NT2/D1 (cell line): ENCODE measurements around the gene ZNF550.

Experiments
- SUZ12 ChIP-seq: IDR thresholded peaks from 2 replicates; pipeline ENCODE4 v1.6.1; 2011; ENCODE audit not compliant: insufficient read length, insufficient read depth; ENCODE audit errors: extremely low read depth
- YY1 ChIP-seq: IDR thresholded peaks from 2 replicates; pipeline ENCODE4 v1.6.1; 2011; ENCODE audit not compliant: insufficient read length, insufficient read depth

DNA sequence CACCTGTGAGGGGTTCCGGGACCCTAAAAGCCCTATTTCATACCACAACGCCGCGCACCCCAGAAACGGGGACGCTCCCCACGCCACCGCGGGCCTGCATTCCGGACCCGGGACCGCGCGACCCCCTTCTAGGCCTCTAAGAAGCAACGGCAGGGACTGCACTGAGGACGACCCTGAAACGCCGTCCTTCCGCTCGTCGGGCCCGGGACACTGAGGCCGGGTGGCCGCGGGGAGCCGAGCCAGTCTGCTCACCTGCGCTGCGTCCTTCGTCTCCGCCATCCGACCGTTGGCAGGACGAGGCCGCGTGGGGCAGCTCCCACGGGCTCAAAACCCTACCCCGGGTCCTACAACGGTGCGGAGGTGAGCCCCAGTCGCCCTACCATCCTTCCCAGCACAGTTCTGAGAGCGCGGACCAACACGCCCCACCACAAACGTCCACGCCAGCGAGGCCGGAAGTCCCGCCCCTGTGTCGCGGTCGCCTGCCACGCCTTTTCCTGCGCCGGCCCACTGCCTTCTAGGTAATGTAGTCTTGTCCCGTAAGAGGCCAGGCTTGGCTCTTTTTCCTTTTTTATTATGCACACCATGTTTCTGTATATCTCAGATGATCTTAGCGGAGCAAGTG is at the start of gene ZNF550:
- TF ChIP-seq YY1 = no peak
- TF ChIP-seq SUZ12 = no peak
